Germinal center (tissue), 1 donor: ENCODE results near the gene IL17B.

Experiments
- DNase-seq: peaks from one replicate; pipeline ENCODE4 v3.0.0; 2012; ENCODE audit warnings: mixed read lengths, low spot score

IL17B gene

DNA sequence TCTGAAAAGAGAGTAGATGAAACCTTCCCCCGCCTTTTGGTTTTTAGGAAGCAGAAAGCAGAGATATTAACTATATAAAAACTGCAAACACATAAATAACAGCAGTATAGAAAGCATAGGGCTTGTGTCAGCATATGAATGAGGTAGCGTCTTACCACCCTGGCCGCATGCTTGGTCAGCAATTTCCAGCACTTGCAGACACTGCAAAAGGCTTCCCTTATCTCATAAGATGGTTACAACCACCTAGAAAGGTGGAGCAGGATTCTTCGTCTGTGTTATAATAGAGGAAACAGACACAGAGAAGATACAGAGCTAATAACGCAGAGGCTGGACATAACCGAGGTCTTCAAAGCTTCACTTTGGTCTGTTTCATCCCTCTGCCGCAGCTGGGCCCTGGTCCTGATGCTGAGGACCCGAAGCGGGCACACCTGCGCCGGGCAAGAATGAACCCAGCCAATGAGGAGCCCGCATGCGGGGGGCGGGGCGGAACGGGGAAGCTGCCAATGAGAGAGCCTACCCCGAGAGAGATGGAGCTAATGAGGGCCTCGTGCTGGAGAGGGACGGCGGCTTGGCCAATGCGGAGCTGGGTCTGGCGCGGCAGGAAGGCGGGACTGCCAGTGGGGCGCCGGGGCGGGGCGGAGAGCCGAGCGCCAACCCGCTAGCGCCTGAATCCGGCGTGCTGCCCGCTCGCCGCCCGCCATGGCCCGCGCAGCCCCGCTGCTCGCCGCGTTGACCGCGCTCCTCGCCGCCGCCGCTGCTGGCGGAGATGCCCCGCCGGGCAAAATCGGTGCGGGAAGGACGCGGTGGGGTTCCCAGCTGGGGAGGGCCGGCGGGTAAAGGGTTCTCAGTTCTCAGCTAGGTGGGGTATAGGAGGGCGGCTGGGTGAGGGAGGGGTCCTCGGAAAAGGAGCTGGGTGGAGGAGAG, 21.5 kb downstream of the IL17B start, which contains the start of gene PCYOX1L:
PCYOX1L (plus strand) TSS at position 677 of the 924 bp plus-strand sequence; CDS start at position 700, 23 bp downstream.
- peak; percentile 99 for DNase-seq

DNA sequence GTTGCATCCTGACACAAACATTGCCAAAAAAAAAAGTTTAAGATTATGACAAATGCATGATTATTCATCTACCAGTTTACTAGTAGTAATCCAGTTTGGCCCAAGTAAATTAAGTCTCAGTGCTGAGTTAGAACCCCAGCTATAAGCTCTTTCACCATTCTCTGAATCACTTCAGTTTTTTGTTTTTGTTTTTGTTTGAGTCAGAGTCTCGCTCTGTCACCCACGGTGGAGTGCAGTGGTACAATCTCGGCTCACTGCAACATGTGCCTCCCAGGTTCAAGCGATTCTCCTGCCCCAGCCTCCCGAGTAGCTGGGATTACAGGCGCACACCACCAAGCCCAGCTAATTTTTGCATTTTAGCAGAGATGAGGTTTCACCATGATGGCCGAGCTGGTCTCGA, 22.7 kb downstream of the IL17B start:
- DNase-seq, result no peak

DNA sequence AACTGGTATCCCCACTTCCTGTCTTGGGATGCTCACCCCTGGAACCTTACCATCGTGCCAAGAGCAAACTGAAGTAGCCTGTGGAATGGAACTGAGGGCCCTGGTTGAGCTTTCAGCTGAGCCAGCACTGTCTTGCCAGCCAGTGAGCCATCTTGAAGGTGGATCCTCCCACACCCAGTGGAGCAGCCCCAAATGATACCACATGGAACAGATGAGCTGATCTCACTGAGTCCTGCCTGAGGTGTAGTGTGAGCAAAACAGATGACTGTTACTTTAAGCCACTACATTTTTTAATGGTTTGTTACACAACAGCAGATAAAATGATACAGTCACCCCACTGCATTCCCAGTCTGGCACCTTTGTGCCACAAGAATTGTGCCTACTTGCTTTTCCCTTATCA, 23.4 kb downstream of the IL17B start:
- no peak for DNase-seq

DNA sequence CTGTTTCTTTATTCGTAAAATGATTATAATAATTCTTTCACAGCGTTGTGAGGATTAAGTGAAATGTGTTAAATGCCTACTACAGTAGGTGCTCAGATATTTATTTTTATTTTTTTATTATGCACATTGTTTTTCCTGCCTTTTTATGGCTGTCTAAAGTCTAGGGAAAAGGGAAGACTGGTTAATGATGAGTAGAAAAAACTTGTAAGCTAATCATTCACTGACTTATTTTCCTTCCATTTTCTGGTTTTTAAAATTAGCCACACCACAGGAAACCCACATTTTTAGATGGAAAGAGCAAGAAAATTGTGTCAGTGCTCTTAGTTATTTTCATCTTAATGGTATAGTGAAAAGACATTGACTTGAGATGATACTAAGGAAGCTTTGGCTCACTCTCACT, 25.2 kb downstream of the IL17B start:
- no peak for DNase-seq

DNA sequence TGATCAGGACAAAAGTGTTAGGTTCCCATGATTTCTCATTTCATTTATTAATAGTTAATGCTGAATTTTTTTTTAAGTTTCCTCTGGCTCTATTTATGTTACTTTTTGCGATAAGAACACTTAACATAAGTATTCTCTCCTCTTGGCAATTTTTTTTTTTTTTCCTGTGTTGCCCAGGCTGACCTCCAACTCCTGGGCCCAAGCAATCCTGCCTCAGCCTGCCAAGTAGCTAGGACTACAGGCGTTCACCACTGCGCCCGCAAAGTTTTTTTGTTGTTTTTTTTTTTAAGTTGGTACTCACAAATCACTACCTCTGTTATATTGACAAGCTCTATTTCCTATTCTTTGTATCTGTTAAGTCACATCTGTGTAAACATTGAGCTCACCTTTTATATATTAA, 26.9 kb downstream of the IL17B start:
- no peak for DNase-seq

DNA sequence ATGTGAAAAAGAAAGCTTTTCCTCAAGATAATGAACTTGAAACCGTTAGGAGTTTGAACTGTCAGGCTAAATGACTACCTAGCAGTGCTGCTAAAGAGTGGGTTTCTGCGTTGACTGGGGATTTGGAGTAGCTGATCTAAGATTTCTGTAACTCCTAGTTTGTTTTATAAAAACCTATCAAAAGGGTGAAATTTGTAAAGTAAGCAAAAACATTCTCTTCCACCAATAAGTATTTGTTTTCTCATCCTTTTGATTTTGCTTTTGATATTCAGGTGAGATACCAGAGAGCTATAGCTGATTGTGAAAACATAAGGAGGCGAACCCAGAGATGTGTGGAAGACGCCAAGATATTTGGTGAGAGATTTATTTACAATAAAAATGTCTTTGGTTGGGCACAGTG, 29.7 kb downstream of the IL17B start:
- DNase-seq, result no peak

DNA sequence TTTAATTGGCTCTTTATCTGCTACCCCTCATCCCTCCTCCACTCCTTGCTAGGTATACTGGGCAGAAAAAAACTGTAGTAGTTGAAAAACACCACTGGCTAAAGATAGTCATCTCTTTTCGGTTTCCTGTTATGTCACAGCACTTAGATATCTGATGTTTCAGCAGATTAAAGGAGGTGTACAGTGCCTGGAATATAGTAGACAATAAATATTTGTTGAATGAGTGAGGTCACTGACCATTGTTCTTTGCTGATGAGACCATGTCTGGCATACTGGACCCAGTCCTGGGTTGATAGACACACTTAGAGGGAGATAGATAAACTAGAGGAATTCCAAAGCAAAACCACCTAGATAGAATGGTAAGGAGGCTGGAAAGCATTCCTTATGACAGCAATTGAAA, 30.6 kb downstream of the IL17B start:
- no peak for DNase-seq

DNA sequence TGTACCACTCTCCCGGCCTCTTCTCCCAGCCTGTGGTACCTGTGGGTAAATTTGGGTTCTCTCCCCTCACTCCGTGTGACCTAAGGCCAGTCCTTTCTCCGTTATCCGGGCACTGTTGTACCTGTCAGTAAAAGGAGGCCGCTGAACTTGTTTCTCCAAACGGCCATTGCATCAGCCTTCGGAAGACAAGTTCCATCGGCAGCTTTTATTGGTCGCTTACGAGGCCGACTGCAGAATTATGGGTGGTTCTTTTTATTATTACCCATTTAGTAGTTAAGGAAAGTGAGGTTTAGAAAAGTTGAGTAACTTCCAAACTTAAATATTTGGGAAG, 33.2 kb downstream of the IL17B start:
- peak; percentile 15 for DNase-seq

DNA sequence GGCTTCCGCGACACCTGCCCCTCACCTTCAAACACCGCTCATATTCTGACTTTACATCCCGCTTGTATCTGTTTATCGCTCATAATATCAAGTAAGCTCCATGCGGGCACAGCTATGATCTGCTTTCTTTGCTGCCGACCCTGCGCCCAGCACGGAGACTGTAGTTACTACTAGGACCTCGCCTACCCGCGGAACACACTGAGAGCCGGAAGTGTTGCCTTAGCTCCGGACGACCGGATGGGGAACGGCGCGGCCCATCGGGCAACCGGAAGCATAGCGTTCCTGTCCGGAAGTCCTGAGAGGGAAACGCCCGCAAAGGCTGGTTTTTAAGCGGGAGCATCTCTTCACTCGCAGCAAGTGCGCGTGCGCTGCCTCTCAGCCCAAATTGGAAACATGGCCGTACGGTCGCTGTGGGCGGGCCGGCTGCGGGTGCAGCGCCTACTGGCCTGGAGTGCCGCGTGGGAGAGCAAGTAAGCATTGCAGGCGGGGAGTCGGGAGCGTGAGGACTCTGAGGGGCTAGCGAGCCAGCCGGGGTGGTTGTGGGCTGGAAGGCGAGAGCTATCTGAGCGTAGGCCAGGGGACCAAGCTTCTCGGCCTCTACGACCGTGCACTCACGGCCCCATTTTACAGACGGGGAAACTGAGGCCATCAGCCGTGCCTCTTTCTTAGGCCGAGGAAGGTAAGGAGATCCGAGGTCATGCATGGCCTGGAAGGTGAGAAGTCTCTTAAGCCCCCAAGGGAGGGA, 33.8 kb downstream of the IL17B start, which contains the start of gene GRPEL2:
GRPEL2 (plus strand) TSS at position 353 of the 745 bp plus-strand sequence; CDS start at position 394, 41 bp downstream.
- peak; percentile 93 for DNase-seq

DNA sequence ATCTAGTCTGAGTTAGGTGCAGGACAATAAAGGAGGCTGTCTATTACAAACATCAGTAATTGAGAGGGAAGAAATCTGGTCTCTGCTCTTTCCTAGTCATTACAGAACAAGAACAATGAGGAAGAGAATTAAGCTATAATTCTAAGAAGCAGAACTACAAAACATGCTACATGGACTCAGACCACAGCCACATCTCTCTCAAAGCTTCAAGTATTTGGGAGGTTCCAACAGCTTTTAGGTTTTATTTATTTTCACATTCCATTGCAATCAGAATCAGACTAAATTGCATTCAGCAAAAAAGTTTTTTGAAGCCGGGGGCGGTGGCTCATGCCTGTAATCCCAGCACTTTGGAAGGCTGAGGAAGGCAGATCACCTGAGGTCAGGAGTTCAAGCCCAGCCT, 34.9 kb downstream of the IL17B start:
- DNase-seq, result no peak

DNA sequence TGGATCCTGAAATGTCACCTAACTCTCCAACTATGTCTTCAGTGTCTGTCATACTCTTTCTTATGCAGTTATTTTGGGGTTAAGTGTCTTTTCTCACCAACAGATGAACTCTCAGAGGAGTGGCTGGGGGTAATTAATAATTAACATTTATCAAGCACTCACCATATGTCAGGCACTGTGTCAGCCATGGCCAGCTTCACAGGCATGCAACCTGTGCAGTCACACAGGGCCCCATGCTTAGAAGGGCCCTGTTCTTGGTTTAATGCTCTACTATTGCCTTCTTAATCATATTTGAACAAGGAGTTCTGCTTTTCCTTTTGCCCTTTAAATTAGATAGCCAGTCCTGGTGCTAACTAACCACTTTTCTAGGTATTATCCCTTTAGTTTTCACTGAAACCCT, 37.2 kb downstream of the IL17B start:
- DNase-seq, result no peak

DNA sequence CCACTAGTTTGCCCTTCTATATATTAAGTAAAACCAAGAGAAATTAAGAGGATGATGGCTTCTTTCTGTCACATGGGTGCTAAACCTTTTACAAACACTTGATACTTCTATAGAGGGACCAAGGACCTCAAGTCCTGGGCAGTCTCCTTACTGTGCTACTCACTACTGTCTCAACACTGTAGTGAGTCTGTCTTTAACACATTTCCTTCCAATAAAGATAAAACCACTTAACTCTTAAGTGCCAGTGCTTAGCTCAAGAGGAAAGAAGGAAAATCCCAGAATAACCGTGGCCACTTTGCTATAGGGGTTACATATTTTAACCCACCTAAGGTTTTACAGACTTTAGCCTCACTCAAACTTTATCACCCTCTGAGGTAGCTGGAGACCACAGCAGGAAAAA, 38.2 kb downstream of the IL17B start:
- no peak for DNase-seq

DNA sequence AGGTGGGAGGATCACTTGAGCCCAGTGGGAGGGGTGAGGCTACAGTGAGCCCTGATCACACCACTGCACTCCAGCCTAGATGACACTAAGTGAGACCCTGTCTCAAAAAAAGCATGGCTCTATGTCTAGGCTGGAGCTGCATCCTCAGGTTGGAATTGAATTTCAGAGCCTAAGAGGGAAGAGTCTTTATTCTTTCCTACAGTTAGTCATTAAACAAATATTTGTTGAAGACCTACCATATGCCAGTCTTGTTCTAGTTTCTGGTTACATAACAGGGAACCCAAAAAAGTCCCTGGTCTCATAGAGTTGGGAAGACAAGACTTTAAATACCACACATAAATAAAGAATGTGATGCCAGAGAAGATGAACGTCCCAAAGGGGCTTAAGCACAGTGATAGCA, 40.7 kb downstream of the IL17B start:
- no peak for DNase-seq

DNA sequence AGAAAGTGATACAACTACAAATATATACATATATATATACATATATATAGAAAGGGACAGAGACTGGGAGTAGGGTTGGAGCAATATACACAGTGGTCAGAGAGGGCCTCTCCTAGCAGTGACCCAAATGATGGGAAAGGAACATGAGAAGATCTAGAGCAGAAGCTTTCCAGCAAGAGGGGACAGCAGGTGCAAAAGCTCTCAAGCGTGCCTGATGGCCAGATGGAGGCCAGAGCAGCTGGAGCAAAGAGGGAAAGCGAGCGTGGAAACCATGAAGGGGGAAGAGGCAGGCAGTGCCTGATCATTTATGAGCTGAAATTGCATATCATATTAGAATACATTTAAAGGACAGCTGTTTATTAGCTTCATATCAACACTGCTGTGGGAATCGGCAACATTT, 41.4 kb downstream of the IL17B start:
- DNase-seq, result no peak

DNA sequence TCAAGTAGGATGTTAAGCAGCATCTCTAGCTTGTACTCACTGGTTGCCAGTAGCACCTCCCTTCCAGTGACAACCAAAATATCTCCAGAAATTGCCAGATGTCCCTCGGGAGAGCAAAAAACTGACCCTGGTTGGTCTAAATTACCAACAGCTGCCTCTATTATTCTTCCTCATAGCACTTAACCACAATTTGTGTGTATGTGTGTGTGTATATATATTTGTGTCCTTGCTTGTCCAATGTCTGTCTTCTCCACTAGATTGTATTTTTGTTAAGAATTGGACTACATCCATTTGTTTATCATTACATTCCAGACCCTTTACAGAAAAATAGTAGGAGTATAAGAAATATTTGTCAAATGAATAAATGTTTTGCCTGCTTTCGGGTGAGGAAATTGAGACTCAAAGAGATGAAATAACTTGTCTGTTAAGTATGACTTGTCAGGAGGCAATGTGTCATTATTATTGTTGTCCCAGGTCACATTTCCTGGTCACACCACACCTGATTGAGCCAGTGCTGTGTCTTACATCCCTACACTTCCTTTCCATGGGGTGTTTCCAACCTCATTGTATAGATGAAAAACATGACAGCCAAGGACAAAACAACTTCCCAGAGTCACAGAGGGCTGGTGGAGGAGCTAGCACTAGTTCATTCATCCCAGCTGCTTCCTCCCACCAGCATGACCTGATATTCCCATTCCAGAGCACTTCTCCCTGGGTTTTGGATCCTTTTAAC, 45.2 kb downstream of the IL17B start:
- DNase-seq, result no peak

DNA sequence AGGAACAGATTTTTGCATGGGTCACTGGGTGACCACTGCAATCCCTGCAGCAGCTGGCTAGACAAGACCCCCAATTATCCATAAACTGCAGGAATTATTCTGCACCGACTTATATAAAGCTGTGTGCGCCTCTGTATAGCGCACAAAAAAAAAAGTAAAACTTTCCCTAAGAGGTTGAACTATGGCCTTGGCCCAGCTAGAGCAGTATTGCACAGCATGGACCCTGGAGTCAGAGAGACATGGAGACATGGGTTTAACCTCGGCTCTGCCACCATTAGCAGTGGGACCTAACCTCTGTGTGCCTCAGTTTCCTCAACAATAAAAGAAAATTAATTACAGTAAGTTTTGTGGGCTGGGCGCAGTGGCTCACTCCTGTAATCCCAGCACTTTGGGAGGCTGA, 50.9 kb downstream of the IL17B start:
- DNase-seq, result no peak

DNA sequence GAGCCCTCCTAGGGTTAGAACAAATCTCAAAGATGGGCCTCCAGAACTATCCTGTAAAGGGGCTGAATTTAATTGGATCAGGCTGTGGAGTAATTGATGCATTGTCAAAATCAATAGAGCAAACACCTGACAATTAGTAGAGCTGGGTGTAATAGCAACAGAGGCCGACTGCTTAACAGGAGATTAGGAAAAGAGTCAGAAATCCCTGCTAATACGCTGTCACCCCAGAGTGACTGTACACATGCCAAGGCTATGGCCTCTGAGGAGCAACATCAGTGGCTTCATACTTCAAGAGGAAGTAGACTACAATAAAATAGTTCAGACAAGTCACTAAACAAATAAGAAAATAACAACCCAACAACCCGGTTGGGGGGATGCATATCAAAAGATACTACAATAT, 52.5 kb downstream of the IL17B start:
- DNase-seq, result no peak

DNA sequence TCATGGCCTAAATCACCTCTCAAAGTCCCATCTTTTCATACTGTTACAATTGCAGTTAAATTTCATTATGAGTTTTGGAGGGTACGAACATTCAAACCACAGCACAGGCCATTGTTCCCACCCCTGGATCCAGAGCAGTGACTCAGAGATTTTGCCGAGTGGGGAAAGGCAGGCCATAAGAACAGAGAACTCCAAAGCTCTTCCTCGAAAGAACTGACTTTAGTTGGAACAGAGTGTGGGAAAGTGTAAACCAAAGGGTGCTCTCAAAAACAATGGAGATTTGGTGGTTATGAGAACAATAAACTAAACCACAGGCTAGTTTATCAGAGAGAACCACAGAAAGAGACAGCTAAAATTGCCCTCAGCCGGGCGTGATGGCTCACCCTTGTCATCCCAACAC, 53.2 kb downstream of the IL17B start:
- DNase-seq, result no peak

DNA sequence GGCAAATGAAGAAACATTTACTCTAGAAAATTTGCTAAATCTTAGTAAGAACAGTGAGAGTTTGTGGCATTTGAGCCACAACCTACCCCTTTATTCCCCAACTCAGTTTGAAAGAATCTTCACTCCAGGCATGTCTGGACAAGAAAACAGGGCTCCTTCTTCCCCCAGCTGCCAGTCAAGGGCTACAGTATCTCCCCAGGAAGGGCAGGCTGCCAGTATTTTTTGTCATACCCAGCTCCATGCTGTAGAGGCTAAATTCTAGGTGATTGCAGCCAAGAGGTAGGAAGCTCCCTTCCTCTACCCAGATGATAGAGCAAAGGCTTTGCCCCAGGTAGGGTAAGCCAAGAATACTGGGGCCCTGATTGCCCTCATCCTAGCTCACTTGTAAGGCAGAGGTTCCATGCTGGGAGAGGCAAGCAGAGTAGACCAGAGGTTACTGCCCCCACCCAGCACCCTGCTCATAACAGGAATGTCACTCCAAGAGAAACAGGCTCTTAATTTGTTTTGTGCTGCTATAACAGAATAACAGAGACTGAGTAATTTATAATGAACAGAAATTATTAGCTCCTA, 53.8 kb downstream of the IL17B start:
- DNase-seq, result no peak

DNA sequence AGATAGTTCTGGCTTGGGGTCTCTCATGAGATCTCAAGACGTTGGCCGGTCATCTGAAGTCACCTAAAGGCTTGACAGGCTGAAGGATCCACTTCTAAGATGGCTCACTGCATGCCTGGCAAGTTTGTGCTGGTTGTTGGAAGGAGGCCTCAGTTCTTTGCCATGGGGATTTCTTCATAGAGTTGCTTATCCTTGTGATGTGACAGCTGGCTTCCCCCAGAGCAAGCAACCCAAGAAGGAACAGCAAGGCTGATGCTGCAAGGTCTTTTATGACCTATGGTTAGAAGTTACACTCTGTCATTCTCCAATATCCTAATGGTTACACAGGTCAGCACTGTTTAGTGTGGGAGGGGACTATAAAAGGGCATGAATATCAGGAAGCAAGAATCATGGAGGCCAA, 54.5 kb downstream of the IL17B start:
- no peak for DNase-seq
